Gastrocnemius medialis (tissue), 4 donors: ENCODE results near the gene TYRO3. TPM values are rescaled to one million over a fixed set of nuclear protein-coding genes. Genes with fewer than 3 reads are reported as not detected.

Experiments used
- ATAC-seq, 2 donors: fragments of 150-250 bp; one replicate each; pipeline ENCODE4 v1.9.1; 2016
- DNase-seq, 2 donors: peaks; one replicate each; pipeline ENCODE4 v3.0.0-alpha.2; 2019
- H3K27ac ChIP-seq, 4 donors: fragments of 200-600 bp; sonication (generic); 1 replicate in 1 of 4; 2 replicates in 3 of 4; pipeline ENCODE4 v1.5.1; 2016 to 2018; ENCODE audit warnings: mild to moderate bottlenecking in 2 of 4, moderate library complexity in 1 of 4
- H3K27me3 ChIP-seq, 3 donors: fragments of 200-600 bp; sonication (generic) in 2 of 3; 1 replicate in 1 of 3; 2 replicates in 2 of 3; pipeline versions ENCODE4 v1.5.1 to v1.6.0; 2016 to 2019; ENCODE audit warnings: mild to moderate bottlenecking in 1 of 3, moderate library complexity in 1 of 3
- H3K36me3 ChIP-seq, 2 donors: fragments of 200-600 bp; sonication (generic) in 1 of 2; one replicate each; pipeline ENCODE4 v1.5.1; 2017 to 2018
- H3K4me1 ChIP-seq, 2 donors: fragments of 200-600 bp; sonication (generic) in 1 of 2; one replicate each; pipeline ENCODE4 v1.5.1; 2016 to 2017; ENCODE audit warnings: mild to moderate bottlenecking in 2 of 2
- H3K4me3 ChIP-seq, 4 donors: fragments of 200-600 bp; sonication (generic) in 3 of 4; 1 replicate in 1 of 4; 2 replicates in 3 of 4; pipeline ENCODE4 v1.5.1; 2016 to 2019; ENCODE audit warnings: mild to moderate bottlenecking in 2 of 4
- H3K9me3 ChIP-seq, 3 donors: fragments of 200-600 bp; sonication (generic) in 2 of 3; 1 replicate in 1 of 3; 2 replicates in 2 of 3; pipeline ENCODE4 v1.5.1; 2016 to 2019
- CTCF ChIP-seq, 5 experiments: fragments of 450-650 bp in 3 of 5; fragments of 200-600 bp in 2 of 5; sonication (generic) in 2 of 5; IDR thresholded peaks in 4 of 5; conservative IDR thresholded peaks in 1 of 5; 1 replicate in 4 of 5; 2 replicates in 1 of 5; pipeline ENCODE4 v1.5.1; 2016 to 2019; ENCODE audit warnings: antibody characterized with exemption in 5 of 5, mild to moderate bottlenecking in 3 of 5, moderate library complexity in 3 of 5
- POLR2A ChIP-seq, 2 donors: fragments of 450-650 bp; IDR thresholded peaks; one replicate each; pipeline ENCODE4 v1.6.1; 2017; ENCODE audit warnings: antibody characterized with exemption in 2 of 2, mild to moderate bottlenecking in 2 of 2, moderate library complexity in 2 of 2
- in situ Hi-C, 4 donors: fragments of 200-750 bp; cut with MboI; loops; one replicate each; pipeline versions ENCODE4 v1.15.0 to v1.8.0; 2017; ENCODE audit warnings: low sequenced_read_pairs in 4 of 4
- intact Hi-C: fragments of 100-400 bp; cut with DNase I; formaldehyde crosslinking; loops from one replicate; pipeline ENCODE4 v1.15.1; 2023; ENCODE audit warnings: low total_unique reads
- total RNA-seq, 4 donors: library from RNA; depleted of rRNA; stranded (reverse); fragments of >200 nt; gene quantifications; one replicate each; pipeline versions ENCODE4 v1.1.0 to v1.2.3, GENCODE V29; 2016

Gene TYRO3
- total RNA-seq, 4 donors from 2014 or later = 1.6 to 4.4 (median 2.4) TPM

GRCh38 chr15:41594801-41595746 is 36.1 kb downstream of the TYRO3 start:
- intact Hi-C loops = no loop called here
- DNase-seq (no peak), ATAC-seq (no peak)
- Histone ChIP-seq H3K27me3 (no peaks in the 10 kb centered on the region), H3K9me3 (no peaks in the 10 kb centered on the region), H3K36me3 (no peaks in the 10 kb centered on the region), H3K27ac (no peak overlapping the region), H3K4me3 (no peak overlapping the region), H3K4me1 (no peaks in the 10 kb centered on the region)
- TF ChIP-seq CTCF (IDR thresholded peaks at IDR 0.05 in 4 of 5, conservative IDR thresholded peaks at IDR 0.05 in 1 of 5) = no peak
- TF ChIP-seq POLR2A (IDR thresholded peaks at IDR 0.05) = no peak
- in situ Hi-C loops = no loop called here

GRCh38 chr15:41596972-41597371 is 38.0 kb downstream of the TYRO3 start:
- no peaks in the 10 kb centered on the region for H3K27me3 ChIP-seq
- no peaks in the 10 kb centered on the region for H3K4me1 ChIP-seq
- in situ Hi-C loops (no loop called here), intact Hi-C loops (no loop called here)
- no peak for DNase-seq
- no peak overlapping the region for H3K27ac ChIP-seq
- ATAC-seq = no peak
- TF ChIP-seq CTCF (IDR thresholded peaks at IDR 0.05 in 4 of 5, conservative IDR thresholded peaks at IDR 0.05 in 1 of 5) = no peak
- TF ChIP-seq POLR2A (IDR thresholded peaks at IDR 0.05) = no peak
- H3K9me3 ChIP-seq = no peaks in the 10 kb centered on the region
- H3K36me3 ChIP-seq = no peaks in the 10 kb centered on the region
- H3K4me3 ChIP-seq = no peak overlapping the region

DNA sequence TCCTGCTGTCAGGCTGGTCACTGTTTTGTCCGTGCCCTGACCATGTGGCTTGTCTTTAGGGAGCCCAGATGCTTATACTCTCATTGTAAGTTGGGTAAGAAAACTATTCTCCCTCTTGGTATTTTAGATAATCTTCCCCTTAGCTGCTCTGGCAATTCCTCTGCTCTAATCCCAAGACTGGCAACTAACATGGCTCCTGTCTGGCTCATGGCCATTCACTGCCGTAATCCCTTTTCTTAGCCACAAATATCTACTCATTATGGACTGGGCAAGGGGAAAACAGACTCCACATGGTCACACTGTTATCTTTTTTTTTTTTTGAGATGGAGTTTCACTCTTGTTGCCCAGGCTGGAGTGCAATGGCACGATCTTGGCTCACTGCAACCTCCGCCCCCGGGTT is 38.8 kb downstream of the TYRO3 start:
- in situ Hi-C loops = no loop called here
- Histone ChIP-seq H3K9me3 (no peaks in the 10 kb centered on the region), H3K4me3 (no peak overlapping the region), H3K36me3 (no peaks in the 10 kb centered on the region), H3K27me3 (no peaks in the 10 kb centered on the region), H3K27ac (no peak overlapping the region), H3K4me1 (no peaks in the 10 kb centered on the region)
- ATAC-seq (no peak), DNase-seq (no peak)
- TF ChIP-seq POLR2A (IDR thresholded peaks at IDR 0.05) = no peak
- TF ChIP-seq CTCF (IDR thresholded peaks at IDR 0.05 in 4 of 5, conservative IDR thresholded peaks at IDR 0.05 in 1 of 5) = no peak
- intact Hi-C loops = no loop called here

GRCh38 chr15:41599061-41599460 is 40.0 kb downstream of the TYRO3 start:
- in situ Hi-C loops (no loop called here), intact Hi-C loops (no loop called here)
- peaks cover 0 to 2% of the 10 kb centered on the region in 2 donors for H3K4me1 ChIP-seq
- DNase-seq = no peak
- TF ChIP-seq POLR2A (IDR thresholded peaks at IDR 0.05) (no peak), CTCF (IDR thresholded peaks at IDR 0.05 in 4 of 5, conservative IDR thresholded peaks at IDR 0.05 in 1 of 5) (no peak)
- no peaks in the 10 kb centered on the region for H3K9me3 ChIP-seq
- no peak overlapping the region for H3K27ac ChIP-seq
- H3K36me3 ChIP-seq = no peaks in the 10 kb centered on the region
- no peaks in the 10 kb centered on the region for H3K27me3 ChIP-seq
- ATAC-seq = no peak
- no peak overlapping the region for H3K4me3 ChIP-seq
